Measurements from ENCODE around the gene AUTS2. TPM values are rescaled to one million over a fixed set of nuclear protein-coding genes. Genes with fewer than 3 reads are reported as not detected.

Gene AUTS2
- total RNA-seq, 1 donor from 2014 or later = 94.1 TPM

DNA sequence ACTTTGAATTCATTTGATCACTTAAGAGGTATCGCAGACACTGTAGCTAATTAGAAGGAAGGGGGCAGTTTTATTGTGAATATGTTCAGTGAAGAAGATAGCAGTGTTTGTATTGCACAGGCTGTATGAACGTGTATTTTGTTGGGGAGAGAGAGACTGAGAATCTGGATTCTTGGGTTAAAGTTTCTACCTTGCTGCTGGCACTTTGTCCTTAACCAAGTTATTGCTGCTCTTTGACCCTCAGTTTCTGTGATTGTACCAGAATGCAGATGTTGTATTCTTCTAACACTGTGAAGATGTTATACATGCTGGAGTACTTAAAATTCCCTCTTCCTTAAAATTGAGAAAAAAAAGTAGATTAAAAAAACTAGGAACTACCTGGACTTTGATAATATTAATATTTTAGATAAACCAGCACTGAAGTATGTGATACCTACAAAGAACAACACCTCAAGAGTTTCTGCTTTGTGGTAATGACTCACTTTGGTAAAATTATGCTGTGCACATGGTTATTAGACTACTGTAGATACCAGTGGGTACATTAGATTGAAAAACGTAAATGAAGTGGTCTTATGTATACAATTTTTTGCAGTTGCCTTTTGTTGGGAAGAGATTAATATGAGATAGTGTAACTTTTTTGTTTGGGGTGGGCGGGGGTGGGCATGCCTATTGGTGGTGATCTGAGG, 321.3 kb downstream of the AUTS2 start:
- no peak for DNase-seq (ENCODE audit: extremely low spot score, unreplicated experiment)
- peaks cover 3% of the 10 kb centered on the region for H3K36me3 Mint-ChIP-seq
- H3K9me3 Mint-ChIP-seq = no peaks in the 10 kb centered on the region
- no peaks in the 10 kb centered on the region for H3K27me3 Mint-ChIP-seq
- peaks cover 25% of the 10 kb centered on the region for H3K4me1 Mint-ChIP-seq (ENCODE audit: unreplicated experiment)
- no peak overlapping the region for H3K27ac Mint-ChIP-seq
- TF ChIP-seq, protein P1, sequence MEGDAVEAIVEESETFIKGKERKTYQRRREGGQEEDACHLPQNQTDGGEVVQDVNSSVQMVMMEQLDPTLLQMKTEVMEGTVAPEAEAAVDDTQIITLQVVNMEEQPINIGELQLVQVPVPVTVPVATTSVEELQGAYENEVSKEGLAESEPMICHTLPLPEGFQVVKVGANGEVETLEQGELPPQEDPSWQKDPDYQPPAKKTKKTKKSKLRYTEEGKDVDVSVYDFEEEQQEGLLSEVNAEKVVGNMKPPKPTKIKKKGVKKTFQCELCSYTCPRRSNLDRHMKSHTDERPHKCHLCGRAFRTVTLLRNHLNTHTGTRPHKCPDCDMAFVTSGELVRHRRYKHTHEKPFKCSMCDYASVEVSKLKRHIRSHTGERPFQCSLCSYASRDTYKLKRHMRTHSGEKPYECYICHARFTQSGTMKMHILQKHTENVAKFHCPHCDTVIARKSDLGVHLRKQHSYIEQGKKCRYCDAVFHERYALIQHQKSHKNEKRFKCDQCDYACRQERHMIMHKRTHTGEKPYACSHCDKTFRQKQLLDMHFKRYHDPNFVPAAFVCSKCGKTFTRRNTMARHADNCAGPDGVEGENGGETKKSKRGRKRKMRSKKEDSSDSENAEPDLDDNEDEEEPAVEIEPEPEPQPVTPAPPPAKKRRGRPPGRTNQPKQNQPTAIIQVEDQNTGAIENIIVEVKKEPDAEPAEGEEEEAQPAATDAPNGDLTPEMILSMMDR (conservative IDR thresholded peaks at IDR 0.05) = no peak
- H3K4me3 Mint-ChIP-seq = no peak overlapping the region

DNA sequence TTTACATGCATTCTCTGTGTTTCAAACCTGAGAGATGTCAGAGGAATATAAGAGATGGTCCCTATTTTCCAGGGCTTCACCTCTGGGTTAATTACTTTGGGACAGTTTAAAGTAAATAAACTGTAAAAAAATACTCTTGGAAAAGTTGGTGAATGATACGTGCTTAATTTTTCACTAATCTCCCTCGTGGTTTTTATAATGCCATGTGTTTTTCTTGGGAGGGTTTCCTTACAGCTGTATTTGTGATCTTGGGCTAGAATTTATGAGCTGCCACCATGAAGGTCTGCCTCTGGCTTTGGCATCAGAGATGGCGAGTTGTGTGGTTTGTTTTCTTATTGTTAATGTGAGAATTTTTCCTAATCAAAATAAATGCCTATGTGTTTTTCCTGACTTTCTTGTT, 322.5 kb downstream of the AUTS2 start:
- peaks cover 21% of the 10 kb centered on the region for H3K4me1 Mint-ChIP-seq (ENCODE audit: unreplicated experiment)
- H3K9me3 Mint-ChIP-seq = no peaks in the 10 kb centered on the region
- H3K27ac Mint-ChIP-seq = no peak overlapping the region
- H3K4me3 Mint-ChIP-seq = no peak overlapping the region
- H3K27me3 Mint-ChIP-seq = no peaks in the 10 kb centered on the region
- TF ChIP-seq, protein P1 (conservative IDR thresholded peaks at IDR 0.05) = no peak
- DNase-seq (ENCODE audit: extremely low spot score, unreplicated experiment) = no peak
- peaks cover 3% of the 10 kb centered on the region for H3K36me3 Mint-ChIP-seq

GRCh38 chr7:69922026-69922803, 323.9 kb downstream of the AUTS2 start:
- no peak overlapping the region for H3K27ac Mint-ChIP-seq

DNA sequence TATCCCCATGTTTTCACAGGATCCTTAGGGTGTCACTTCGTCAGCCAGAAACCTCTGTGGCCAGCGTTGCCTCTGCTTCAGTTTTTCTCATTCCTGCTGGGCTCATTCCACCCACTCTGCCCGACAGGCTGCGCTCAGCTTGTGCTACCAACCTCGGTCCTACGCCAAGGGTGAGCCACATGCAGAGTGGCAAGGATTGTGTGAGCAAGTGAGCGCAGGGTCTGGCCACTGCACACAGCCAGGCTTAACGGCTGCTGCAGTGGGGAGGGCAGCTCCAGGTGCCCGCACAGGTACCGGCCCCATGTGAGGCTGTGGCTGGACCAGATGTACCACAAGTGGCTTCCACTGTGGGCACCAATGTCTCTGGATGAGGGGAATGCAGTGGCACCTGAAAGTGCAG, 329.2 kb downstream of the AUTS2 start:
- Mint-ChIP-seq H3K27ac (no peak overlapping the region), H3K4me1 (ENCODE audit: unreplicated experiment) (no peaks in the 10 kb centered on the region), H3K27me3 (no peaks in the 10 kb centered on the region), H3K4me3 (no peak overlapping the region), H3K9me3 (no peaks in the 10 kb centered on the region), H3K36me3 (peaks cover 3% of the 10 kb centered on the region)
- TF ChIP-seq, protein P1 (conservative IDR thresholded peaks at IDR 0.05) = no peak
- no peak for DNase-seq (ENCODE audit: extremely low spot score, unreplicated experiment)

More at GRCh38 chr7:69922026-69922803, 323.9 kb downstream of the AUTS2 start:
- Mint-ChIP-seq H3K4me3 (no peak overlapping the region), H3K27me3 (no peaks in the 10 kb centered on the region), H3K9me3 (no peaks in the 10 kb centered on the region), H3K36me3 (peaks cover 3% of the 10 kb centered on the region), H3K4me1 (ENCODE audit: unreplicated experiment) (peaks cover 15% of the 10 kb centered on the region)
- DNase-seq (ENCODE audit: extremely low spot score, unreplicated experiment) = no peak
- TF ChIP-seq, protein P1 (conservative IDR thresholded peaks at IDR 0.05) = no peak

DNA sequence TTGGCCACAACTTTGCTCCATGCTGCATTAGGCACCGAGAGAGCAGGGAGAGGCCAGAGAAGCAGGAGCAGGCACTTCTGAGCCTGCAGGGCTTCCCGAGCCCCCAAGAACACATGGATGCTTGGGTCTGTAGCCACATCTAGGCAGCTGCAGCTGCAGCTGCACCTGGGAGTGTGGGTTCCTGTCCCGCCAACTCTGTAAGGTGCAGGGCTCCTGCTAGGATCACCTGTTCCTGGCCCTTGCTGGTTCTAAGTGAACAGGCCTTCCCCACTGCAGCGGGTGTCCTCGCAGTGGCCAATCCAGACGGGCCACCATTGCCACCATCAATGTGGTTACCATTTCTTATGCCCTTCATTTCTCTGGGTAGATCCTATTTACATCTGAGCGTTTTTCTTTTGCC, 330.3 kb downstream of the AUTS2 start:
- DNase-seq (ENCODE audit: extremely low spot score, unreplicated experiment) = no peak
- Mint-ChIP-seq H3K27ac (no peak overlapping the region), H3K9me3 (no peaks in the 10 kb centered on the region), H3K36me3 (no peaks in the 10 kb centered on the region), H3K4me1 (ENCODE audit: unreplicated experiment) (no peaks in the 10 kb centered on the region), H3K27me3 (no peaks in the 10 kb centered on the region), H3K4me3 (no peak overlapping the region)
- TF ChIP-seq, protein P1 (conservative IDR thresholded peaks at IDR 0.05) = no peak
